ENCODE results near the gene LMO7.

- TF ChIP-seq CTCF (IDR thresholded peaks at IDR 0.05): no peak
- no peak for TF ChIP-seq FOXJ3 (CRISPR knock-in tag; IDR thresholded peaks at IDR 0.05; ENCODE audit: borderline replicate concordance)
- TF ChIP-seq NR3C1 (CRISPR knock-in tag; conservative IDR thresholded peaks at IDR 0.05; ENCODE audit: low read depth): no peak
- TF ChIP-seq ATF2 (CRISPR knock-in tag; IDR thresholded peaks at IDR 0.05; ENCODE audit: borderline replicate concordance, low read depth): no peak
- no peak for TF ChIP-seq ATF3 (CRISPR knock-in tag; conservative IDR thresholded peaks at IDR 0.05)
- no peak for TF ChIP-seq ZNF281 (CRISPR knock-in tag; IDR thresholded peaks at IDR 0.05)
- no peak for TF ChIP-seq ATF6 (CRISPR knock-in tag; IDR thresholded peaks at IDR 0.05)
- TF ChIP-seq ZSCAN18 (CRISPR knock-in tag; IDR thresholded peaks at IDR 0.05): no peak
- no peak for TF ChIP-seq ZNF425 (CRISPR knock-in tag; conservative IDR thresholded peaks at IDR 0.05)
- no peak for TF ChIP-seq TEAD4 (CRISPR knock-in tag; IDR thresholded peaks at IDR 0.05)
- no peak for TF ChIP-seq MAX (CRISPR knock-in tag; IDR thresholded peaks at IDR 0.05)
- TF ChIP-seq PRRX2 (CRISPR knock-in tag; IDR thresholded peaks at IDR 0.05): no peak
- TF ChIP-seq MLX (CRISPR knock-in tag; IDR thresholded peaks at IDR 0.05): no peak
Observed at GRCh38 chr13:75855216-75855615, 219.1 kb downstream of the LMO7 start.

All from WTC11 (cell line).